ENCODE results near the gene TBC1D8.

The TBC1D8 gene

DNA sequence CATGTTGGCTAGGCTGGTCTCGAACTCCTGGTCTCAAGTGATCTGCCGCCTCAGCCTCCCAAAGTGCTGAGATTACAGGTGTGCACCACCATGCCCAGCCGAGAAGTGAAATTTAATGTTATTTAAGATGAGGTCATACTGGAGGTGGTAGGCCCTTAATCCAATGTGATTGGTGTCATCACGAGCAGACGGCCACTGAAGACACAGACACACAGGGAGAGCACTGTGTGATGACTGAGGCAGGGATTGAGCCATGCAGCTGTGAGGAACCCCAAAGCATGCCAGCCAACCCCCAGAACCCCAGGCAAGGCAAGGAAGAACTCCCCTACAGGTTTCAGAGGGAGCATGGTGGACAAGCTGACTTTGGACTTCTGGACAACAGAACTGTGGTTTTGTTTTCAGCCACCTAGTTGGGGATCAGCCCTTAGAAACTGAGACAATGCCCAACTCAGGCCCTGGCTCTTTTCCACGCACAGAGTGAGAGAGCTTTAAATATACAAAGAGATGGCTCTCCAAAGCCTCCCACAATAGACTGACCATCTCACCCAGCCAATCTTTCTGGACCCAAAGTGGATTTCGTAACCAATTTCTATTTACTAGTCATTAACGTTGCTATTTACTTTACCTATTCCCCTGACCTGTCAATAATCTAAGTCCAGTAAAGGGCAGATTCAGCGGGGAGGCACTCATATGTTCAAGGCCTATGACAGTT is 34.2 kb downstream of the TBC1D8 start:
- no peak for ATAC-seq
- TF ChIP-seq ISL1 (CRISPR knock-in tag; IDR thresholded peaks at IDR 0.05): no peak
- TF ChIP-seq, protein P1, sequence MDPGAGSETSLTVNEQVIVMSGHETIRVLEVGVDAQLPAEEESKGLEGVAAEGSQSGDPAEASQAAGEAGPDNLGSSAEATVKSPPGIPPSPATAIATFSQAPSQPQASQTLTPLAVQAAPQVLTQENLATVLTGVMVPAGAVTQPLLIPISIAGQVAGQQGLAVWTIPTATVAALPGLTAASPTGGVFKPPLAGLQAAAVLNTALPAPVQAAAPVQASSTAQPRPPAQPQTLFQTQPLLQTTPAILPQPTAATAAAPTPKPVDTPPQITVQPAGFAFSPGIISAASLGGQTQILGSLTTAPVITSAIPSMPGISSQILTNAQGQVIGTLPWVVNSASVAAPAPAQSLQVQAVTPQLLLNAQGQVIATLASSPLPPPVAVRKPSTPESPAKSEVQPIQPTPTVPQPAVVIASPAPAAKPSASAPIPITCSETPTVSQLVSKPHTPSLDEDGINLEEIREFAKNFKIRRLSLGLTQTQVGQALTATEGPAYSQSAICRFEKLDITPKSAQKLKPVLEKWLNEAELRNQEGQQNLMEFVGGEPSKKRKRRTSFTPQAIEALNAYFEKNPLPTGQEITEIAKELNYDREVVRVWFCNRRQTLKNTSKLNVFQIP (CRISPR knock-in tag; IDR thresholded peaks at IDR 0.05; ENCODE audit: borderline replicate concordance, low read depth): no peak
- no peak for TF ChIP-seq ZFP30 (CRISPR knock-in tag; IDR thresholded peaks at IDR 0.05)
- no peak for TF ChIP-seq ZC3H10 (CRISPR knock-in tag; IDR thresholded peaks at IDR 0.05)
- no peak for TF ChIP-seq CREB5 (CRISPR knock-in tag; IDR thresholded peaks at IDR 0.05; ENCODE audit: low read depth)

DNA sequence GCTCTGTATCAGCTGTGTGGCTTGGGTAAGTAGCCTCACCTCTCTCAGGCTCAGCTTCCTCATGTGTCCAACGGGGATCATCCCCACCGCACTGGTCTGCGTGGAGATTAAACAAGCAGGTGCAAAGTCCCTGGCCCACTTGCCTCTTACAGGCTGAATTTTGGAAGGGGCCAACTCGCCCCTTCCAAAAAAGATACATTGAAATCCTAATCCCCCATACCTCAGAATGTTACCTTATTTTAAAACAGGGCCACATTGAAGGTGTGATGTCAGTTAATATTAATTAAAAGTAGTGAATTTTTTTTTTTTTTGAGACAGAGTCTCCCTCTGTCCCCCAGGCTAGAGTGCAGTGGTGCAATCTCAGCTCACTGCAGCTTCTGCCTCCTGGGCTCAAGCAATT is 34.8 kb downstream of the TBC1D8 start:
- no peak for ATAC-seq
- TF ChIP-seq ZNF70 (CRISPR knock-in tag; IDR thresholded peaks at IDR 0.05) (no peak), SNAI2 (CRISPR knock-in tag; IDR thresholded peaks at IDR 0.05) (no peak), BACH2 (CRISPR knock-in tag; IDR thresholded peaks at IDR 0.05; ENCODE audit: borderline replicate concordance) (no peak), ARNTL (CRISPR knock-in tag; IDR thresholded peaks at IDR 0.05; ENCODE audit: borderline replicate concordance, low read depth) (no peak), CREB5 (CRISPR knock-in tag; IDR thresholded peaks at IDR 0.05; ENCODE audit: low read depth) (no peak), ZNF8 (CRISPR knock-in tag; IDR thresholded peaks at IDR 0.05) (no peak), ESRRG (CRISPR knock-in tag; IDR thresholded peaks at IDR 0.05) (no peak), CSRNP3 (CRISPR knock-in tag; IDR thresholded peaks at IDR 0.05) (no peak), ZFP30 (CRISPR knock-in tag; IDR thresholded peaks at IDR 0.05) (no peak), TOX (CRISPR knock-in tag; IDR thresholded peaks at IDR 0.05; ENCODE audit: borderline replicate concordance) (no peak), ZFP3 (CRISPR knock-in tag; IDR thresholded peaks at IDR 0.05) (no peak), TCF4 (CRISPR knock-in tag; IDR thresholded peaks at IDR 0.05; ENCODE audit: borderline replicate concordance) (no peak), ZNF565 (CRISPR knock-in tag; conservative IDR thresholded peaks at IDR 0.05; ENCODE audit: low read depth) (no peak), CSDC2 (CRISPR knock-in tag; IDR thresholded peaks at IDR 0.05) (no peak), ISL1 (CRISPR knock-in tag; IDR thresholded peaks at IDR 0.05) (no peak), TSHZ2 (CRISPR knock-in tag; IDR thresholded peaks at IDR 0.05) (no peak), GLIS3 (CRISPR knock-in tag; IDR thresholded peaks at IDR 0.05) (no peak), ZC3H10 (CRISPR knock-in tag; IDR thresholded peaks at IDR 0.05) (no peak)
- TF ChIP-seq, protein P2, sequence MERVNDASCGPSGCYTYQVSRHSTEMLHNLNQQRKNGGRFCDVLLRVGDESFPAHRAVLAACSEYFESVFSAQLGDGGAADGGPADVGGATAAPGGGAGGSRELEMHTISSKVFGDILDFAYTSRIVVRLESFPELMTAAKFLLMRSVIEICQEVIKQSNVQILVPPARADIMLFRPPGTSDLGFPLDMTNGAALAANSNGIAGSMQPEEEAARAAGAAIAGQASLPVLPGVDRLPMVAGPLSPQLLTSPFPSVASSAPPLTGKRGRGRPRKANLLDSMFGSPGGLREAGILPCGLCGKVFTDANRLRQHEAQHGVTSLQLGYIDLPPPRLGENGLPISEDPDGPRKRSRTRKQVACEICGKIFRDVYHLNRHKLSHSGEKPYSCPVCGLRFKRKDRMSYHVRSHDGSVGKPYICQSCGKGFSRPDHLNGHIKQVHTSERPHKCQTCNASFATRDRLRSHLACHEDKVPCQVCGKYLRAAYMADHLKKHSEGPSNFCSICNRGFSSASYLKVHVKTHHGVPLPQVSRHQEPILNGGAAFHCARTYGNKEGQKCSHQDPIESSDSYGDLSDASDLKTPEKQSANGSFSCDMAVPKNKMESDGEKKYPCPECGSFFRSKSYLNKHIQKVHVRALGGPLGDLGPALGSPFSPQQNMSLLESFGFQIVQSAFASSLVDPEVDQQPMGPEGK (CRISPR knock-in tag; IDR thresholded peaks at IDR 0.05; ENCODE audit: borderline replicate concordance): no peak

Data from SK-N-SH treated with all-trans-retinoic acid at 6 μM for 48 hours (cell line).